ENCODE results near the gene HIRA. TPM values are rescaled to one million over a fixed set of nuclear protein-coding genes. Genes with fewer than 3 reads are reported as not detected.

The HIRA gene
- total and polyA plus RNA-seq, 9 of the 15 experiments (the other 6 are each of a cell fraction or from before 2014, with no cell fraction given) = 0.96 to 132 (median 58.4) TPM

DNA sequence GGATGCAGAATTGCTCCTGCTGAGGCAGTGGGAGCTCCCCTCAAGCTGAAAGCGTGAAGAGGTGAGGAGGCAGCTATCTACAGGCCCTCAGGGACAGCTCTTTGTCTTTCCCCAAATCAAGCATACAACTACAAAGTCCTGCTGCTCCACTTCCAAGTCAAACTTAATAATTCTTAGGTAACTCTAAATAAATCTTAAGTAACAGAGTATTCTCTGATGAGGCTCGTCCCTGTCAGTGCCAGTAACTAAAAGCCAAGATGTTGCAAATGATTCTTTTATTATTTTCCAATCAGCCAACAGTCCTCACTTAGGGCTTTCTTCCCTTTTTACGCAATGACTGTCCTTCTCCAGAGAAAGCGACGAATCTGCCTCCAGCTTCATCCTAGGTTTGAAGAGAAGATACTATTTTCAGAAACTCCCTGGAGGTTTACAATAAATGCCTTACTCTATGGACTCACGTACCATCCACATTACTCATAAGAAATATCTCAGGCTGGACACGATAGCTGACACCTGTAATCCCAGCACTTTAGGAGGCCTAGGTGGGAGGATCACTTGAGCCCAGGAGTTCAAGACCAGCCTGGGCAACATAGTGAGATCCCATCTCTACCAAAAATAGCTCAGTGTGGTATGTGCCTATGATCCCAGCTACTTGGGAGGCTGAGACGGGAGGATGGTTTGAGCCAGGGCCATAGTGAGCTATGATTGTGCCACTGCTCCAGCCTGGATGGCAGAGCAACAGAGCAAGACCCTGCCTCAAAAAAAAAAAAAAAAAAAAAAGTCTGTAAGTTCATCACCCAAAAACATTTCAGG is 19.0 kb upstream of the HIRA start (continued):
- TF ChIP-seq NR4A1 (CRISPR knock-in tag; IDR thresholded peaks at IDR 0.05) = peak; percentile 39; the same call in 1 of the 2 replicates
- no peak for TF ChIP-seq NR4A1 (tag; IDR thresholded peaks at IDR 0.05)
- TF ChIP-seq RBM25 (IDR thresholded peaks at IDR 0.05; ENCODE audit: low read depth, low read length, severe bottlenecking) = peak; percentile 53
- TF ChIP-seq NFXL1 (CRISPR knock-in tag; IDR thresholded peaks at IDR 0.05) = 0 out of 2 replicates have a peak, but pooled peaks have one; percentile 45
- peak; percentile 8; the same call in 1 of the 2 replicates for TF ChIP-seq POLR2AphosphoS5 (IDR thresholded peaks at IDR 0.05; ENCODE audit: control insufficient read depth, insufficient read depth, low read depth, low read length)
- no peak for TF ChIP-seq ZKSCAN1 (IDR thresholded peaks at IDR 0.05; ENCODE audit: low read depth, low read length)
- TF ChIP-seq TAL1 (IDR thresholded peaks at IDR 0.05) = no peak
- TF ChIP-seq POLR2G (IDR thresholded peaks at IDR 0.05; ENCODE audit: low read depth, low read length) = no peak
- no peak for TF ChIP-seq TCF7 (IDR thresholded peaks at IDR 0.05; ENCODE audit: borderline replicate concordance)
- TF ChIP-seq ZNF764 (CRISPR knock-in tag; IDR thresholded peaks at IDR 0.05; ENCODE audit: low read depth) = 0 out of 2 replicates have a peak, but pooled peaks have one; percentile 39
- TF ChIP-seq, protein P1, sequence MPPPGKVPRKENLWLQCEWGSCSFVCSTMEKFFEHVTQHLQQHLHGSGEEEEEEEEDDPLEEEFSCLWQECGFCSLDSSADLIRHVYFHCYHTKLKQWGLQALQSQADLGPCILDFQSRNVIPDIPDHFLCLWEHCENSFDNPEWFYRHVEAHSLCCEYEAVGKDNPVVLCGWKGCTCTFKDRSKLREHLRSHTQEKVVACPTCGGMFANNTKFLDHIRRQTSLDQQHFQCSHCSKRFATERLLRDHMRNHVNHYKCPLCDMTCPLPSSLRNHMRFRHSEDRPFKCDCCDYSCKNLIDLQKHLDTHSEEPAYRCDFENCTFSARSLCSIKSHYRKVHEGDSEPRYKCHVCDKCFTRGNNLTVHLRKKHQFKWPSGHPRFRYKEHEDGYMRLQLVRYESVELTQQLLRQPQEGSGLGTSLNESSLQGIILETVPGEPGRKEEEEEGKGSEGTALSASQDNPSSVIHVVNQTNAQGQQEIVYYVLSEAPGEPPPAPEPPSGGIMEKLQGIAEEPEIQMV (tag; conservative IDR thresholded peaks at IDR 0.05; ENCODE audit: low read depth) = no peak
- TF ChIP-seq, protein P2, sequence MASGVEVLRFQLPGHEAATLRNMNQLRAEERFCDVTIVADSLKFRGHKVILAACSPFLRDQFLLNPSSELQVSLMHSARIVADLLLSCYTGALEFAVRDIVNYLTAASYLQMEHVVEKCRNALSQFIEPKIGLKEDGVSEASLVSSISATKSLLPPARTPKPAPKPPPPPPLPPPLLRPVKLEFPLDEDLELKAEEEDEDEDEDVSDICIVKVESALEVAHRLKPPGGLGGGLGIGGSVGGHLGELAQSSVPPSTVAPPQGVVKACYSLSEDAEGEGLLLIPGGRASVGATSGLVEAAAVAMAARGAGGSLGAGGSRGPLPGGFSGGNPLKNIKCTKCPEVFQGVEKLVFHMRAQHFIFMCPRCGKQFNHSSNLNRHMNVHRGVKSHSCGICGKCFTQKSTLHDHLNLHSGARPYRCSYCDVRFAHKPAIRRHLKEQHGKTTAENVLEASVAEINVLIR (CRISPR knock-in tag; IDR thresholded peaks at IDR 0.05) = 0 out of 2 replicates have a peak, but pooled peaks have one; percentile 6
- no peak for TF ChIP-seq SRSF9 (IDR thresholded peaks at IDR 0.05; ENCODE audit: borderline replicate concordance, low read depth, low read length)
- TF ChIP-seq NR2F6 (CRISPR knock-in tag; IDR thresholded peaks at IDR 0.05) = 0 out of 2 replicates have a peak, but pooled peaks have one; percentile 8
